GM21526 (cell line): Measurements from ENCODE around the gene KIF18B.

ENCODE experiments used
- ATAC-seq: cut with Tn5 transposase; IDR thresholded peaks from one replicate; pipeline ENCODE4 v1.9.1; 2021; ENCODE audit warnings: moderate library complexity; ENCODE audit not compliant: unreplicated experiment, low FRiP score

The KIF18B gene

GRCh38 chr17:44947461-44948314 is at the start of gene KIF18B:
KIF18B (minus strand) TSS chr17:44947773; CDS start chr17:44936344, 11,429 bp downstream.
- ATAC-seq, result peak; percentile 76

DNA sequence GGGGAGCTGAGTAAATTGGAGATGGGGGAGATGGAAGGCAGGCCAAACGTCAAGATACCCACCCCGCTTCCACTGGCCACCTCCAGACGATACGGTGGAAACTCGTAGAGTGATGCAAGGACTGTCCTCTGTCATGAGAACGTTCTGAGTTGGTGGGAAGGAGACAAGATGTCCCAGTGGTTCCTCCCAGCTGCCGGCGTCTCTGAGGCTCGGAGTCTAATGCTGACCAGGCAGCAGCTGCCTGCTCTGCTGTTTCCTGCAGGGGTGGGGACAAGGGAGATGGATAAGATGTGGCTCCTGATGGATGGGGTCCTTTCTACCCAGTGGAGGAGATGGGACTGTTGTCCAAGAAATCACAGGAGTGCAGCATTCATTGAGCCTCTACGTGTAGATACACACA is 48.7 kb upstream of the KIF18B start:
- no peak for ATAC-seq

DNA sequence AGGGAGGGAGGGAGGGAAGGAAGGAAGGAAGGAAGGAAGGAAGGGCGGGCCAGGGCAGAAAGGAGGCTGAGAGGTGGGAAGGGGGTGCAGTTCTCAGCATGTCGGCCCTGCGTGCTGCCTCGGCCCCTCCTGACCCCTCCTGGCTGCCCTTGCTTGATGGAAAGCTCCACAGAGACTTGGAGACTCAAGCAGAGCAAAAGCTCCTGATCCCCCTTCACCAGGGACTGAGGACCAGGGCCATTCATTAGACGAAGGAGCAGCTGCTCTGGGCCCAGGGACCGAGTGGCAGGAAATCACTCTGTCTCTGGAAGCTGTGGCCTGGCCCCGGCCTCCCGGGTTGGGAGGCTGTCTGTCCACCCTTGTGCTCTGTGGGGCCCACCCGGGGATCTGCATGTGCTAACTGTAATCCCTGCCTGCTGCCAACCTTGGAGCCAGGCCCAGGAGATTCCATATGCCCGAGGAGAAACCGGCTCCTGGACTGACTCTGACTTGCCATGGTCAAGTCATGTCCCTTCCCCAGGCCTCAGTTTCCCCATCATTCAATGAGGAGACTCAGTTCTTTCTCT is 47.9 kb upstream of the KIF18B start:
- no peak for ATAC-seq

DNA sequence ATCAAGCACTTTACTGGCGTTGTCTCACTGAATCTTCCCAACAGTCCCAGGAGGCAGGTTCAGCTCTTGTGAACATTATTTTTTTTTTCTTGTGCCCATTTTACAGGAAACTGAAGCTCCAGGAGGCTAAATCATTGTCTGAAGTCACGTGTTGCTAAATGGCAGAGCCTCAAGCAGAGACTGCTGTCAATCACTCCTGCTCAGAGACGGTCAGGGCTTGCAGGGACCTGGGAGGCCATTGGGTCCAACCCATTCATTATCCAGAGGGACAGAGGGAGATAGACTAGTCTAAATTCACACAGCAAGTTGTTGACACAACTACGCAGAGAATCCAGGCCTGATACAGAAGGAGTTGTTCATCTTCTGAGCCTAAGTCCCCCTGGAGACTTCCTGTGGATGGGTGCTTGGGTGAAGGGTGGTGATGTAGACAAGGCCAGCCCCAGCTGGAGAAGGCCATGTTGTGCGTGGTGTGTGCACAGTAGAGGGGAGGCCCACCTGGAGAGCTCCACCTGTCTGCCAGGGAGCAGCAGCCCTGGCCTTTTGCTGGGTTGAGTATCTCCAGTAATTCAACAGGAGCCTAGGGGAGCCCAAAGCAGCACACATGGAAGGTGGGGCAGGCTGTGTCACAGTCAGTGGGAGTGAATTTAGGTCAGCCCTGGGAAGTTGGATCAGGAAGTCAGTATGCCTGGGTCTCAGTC is 44.8 kb upstream of the KIF18B start:
- ATAC-seq, result no peak

GRCh38 chr17:44990994-44991393 is 43.4 kb upstream of the KIF18B start:
- no peak for ATAC-seq

DNA sequence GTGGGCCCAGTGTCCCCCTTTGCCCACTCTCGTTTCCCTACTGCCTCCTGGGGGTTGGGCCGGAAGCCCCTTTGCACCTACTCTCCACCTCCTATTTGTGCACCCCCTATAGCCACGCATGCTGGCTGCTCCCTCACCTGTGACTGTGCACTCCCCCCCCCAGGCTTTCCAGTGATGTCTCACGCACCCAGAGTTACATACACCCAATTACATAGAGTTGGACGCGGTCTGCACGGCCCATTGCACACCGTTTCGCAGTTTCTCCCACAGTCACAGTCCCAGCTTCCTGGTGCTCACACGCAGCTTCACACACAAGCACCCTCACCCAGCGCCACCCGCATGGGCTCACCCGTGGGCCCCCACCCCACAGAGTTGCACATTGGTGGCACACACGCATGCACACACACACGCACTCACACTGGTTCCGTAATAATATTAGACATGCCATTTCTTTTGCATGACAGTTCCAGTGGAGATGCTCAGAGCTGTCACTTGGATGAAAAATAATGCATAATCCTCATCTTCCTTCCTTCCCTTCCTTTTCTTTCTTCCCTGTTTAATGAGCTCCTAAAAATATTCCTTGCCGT is 42.1 kb upstream of the KIF18B start:
- no peak for ATAC-seq

- no peak for ATAC-seq
These were observed 40.7 kb upstream of the KIF18B start for GRCh38 chr17:44988044-44988942.

DNA sequence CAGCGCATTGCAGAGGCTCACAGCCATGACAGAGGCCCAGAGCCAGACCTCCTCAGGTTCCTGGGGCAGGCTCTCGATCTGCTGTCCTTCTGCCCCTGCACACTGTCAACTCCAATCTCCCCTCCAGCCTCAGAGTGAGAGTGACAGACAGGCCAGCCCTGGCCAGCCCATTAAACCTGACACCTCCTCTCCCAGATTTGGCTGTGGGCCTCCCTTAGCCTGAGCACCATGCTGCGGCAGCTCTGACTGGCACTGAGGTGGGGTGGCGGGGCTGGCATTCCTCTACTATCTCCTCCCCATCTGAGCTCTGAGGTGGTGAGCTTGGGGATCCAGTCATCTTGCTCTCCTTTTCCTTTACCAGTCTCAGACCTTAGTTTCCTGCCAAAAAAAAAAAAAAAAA is 36.0 kb upstream of the KIF18B start:
- ATAC-seq, result no peak

DNA sequence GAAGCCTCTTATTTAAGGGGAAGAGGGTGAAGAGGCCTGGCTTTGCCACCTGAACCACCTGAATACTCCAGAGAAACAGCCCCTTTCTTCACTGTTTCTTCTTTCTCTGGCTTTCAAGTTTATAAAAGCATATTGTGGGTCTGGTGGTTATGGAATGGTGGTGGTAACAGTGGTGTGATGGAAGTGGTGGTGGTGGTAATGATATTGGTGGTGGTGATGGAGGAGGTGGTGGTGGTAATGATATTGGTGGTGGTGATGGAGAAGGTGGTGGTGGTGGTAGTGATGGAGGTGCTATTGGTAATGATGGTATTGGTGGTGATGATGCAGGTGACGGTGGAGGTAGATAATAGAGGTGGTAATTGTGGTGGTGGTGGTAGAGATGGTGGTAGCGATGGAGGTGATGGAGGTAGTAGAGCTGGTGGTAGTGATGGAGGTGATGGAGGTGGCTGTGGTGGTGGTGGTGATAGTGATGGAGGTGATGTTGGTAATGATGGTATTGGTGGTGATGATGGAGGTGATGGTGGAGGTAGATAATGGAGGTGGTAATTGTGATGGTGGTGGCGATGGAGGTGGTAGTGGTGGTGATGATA is 34.6 kb upstream of the KIF18B start:
- no peak for ATAC-seq

DNA sequence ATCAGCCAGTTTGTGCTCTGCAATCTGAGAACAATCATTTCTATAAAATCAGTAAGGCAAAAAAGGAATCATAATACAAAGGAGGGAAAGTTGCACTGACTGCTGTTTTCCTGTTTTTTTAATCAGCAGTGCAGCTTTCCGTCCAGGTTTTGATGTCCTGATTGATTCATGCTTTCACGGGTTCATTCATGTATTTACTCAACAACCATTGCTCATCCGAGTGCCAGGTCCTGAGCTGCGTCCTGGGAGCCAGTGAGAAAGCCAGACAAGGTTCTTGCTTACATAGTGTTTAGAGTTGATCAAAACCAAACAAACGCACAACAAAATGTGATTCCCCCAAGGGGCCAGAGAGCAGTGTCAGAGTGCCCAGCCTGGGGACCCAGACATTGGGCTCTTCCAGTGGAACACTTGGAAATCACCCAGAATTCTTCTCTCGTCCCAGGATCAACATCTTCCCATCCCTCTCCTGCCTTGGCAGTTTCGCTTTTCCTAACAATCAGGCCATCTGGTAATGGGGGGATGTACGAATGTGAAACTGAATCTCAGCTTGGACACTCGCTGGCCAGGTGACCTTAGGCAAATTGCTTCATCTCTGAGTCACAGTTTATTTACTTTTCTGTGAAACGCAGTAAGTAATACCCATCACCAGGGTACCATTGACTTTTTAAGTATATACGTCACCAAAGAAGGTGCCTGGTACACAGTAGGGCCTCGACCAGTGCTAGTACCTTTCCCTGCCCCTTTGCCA is 33.8 kb upstream of the KIF18B start:
- no peak for ATAC-seq

DNA sequence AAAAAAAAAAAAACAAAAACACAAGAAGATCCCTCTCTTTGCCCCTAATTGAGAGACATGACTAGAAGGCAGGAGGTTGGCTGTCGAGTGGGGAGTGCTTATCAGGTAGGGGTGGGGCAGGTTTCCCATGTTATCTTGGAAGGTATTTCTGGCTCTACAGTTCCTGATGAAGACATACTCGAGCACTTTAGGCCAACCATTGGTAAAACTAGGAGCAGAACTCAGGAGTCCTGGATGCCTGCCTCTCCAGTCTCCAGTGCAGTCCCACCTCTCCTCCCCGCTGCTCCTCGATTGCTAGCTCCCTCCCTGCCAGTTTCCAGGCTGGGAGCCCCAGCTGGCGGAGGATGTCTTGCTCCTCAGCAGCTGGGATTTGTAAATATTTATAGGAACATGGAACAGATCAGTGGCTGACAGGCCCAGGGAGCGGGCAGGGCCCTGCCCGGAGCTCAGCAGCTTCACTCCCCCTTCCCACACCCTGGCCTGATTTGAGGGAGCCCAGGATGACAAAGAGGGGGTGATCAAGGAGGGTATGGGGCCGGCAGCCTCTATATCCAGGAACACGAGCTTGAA is 31.9 kb upstream of the KIF18B start:
- no peak for ATAC-seq

GRCh38 chr17:44978807-44979206 is 31.2 kb upstream of the KIF18B start:
- ATAC-seq, result no peak

DNA sequence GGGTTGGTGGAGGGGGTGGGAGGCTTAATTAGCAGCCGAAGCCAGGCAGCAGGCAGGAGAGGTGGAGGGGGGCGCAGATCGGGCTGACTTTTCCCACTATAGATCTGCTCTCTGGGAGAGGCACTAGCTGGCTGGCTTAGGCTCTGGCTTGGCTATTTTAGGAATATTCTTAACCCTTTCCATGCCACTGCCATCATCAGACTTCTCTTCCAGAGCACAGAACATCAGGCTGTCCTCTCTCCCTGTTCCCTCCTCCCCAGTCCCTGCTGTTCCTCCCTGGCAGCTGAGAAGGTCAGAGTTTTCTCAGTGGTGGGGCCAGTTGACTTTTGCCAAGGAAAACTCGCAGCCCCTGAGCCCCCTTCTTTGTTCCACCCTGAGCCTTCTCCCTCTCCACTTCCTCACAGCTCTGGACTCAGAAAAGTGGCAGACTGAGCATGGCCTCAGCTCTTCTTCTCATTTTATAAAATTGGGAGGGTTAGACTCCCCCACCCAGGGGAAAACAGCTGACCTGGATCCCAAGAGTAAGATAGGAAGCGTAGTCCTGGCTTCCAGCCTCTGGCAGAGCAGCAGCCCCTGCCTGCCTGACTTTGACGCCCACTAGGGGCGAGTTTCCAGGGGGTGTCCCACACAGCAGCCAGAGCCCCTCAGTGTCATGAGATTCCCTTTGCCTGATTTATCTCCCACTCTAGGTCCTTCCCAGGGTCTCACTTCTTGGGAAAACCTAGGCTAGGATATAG is 30.4 kb upstream of the KIF18B start:
- no peak for ATAC-seq

GRCh38 chr17:44977065-44977464 is 29.5 kb upstream of the KIF18B start:
- no peak for ATAC-seq

DNA sequence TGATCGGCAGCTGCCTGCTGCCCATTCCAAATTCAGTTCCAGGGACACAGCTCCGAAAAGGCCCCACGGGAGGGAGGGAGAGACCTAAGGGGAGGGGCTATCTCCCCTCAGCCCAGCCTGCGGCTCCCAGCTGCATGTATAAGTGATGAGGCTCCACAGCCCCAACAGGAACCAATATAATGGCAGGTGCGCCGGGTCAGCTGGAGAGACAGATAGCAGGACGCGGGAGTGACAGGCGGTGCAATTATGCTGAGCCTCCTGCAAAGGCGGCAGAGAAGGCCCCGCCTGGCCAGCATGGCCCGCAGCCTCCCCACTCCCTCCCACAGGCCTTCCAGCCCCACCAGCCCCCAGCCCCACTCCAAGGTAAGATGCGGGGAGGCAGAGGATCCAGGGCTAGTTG is 28.6 kb upstream of the KIF18B start:
- ATAC-seq, result no peak

DNA sequence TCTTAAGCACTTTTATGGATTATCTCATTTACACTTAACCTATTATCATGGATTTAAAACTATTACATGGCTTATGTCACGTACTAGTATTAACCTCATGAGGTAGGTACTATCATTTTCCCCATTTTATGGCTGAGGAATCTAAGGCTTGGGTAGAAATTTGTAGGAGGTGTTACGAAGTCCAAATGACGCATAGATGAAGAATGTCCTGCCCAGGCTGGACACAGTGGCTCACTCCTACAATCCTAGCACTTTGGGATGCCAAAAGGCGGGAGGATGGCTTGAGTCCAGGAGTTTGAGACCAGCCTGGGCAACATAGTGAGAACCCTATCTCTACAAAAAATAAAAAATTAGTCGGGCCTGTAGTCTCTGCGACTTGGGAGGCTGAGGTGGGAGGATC is 25.4 kb upstream of the KIF18B start:
- ATAC-seq, result no peak

DNA sequence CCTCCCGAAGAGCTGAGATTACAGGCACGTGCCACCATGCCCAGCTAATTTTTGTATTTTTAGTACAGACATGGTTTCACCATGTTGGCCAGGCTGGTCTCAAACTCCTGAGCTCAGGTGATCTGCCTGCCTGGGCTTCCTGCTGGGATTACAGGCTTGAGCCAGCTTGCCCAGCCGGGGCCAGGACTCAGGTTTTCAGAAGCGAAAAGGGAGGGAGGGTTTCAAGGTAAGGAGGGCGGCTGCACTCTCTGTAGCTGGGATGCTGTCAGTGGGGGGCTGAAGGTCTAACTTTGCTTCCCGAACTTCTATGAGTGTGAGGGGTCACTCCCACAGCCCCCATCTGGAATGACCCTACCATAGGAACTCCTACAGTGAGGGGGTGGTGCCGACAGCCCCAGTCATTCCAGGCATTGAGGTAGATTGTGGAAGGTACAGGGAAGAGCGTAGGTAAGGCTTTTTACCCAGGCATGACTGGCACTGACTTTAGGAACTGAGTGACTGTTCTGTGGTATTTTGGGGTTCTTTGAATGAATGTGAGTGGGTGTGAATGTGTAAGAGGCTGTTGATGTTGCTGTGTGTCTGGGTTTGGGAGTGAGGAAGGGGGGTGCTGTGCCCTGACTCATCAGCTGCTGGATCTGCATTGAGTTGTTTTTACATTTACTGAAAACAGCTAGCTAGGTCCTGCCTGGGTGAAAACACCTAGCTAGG is 24.4 kb upstream of the KIF18B start:
- no peak for ATAC-seq
